Measurements from ENCODE around the gene NCOA6.
"Not testable (repeated sequence)": the region's sequence is repeated elsewhere in the genome, so short reads cannot be mapped to it uniquely, and the experiment has no call there.

Gene NCOA6

GRCh38 chr20:34772437-34772836, 53.0 kb downstream of the NCOA6 start:
- FAIRE-seq, result no peak

GRCh38 chr20:34771680-34772081, 53.8 kb downstream of the NCOA6 start:
- no peak for FAIRE-seq

- no peak for FAIRE-seq
These were observed 57.4 kb downstream of the NCOA6 start for GRCh38 chr20:34768096-34768495.

DNA sequence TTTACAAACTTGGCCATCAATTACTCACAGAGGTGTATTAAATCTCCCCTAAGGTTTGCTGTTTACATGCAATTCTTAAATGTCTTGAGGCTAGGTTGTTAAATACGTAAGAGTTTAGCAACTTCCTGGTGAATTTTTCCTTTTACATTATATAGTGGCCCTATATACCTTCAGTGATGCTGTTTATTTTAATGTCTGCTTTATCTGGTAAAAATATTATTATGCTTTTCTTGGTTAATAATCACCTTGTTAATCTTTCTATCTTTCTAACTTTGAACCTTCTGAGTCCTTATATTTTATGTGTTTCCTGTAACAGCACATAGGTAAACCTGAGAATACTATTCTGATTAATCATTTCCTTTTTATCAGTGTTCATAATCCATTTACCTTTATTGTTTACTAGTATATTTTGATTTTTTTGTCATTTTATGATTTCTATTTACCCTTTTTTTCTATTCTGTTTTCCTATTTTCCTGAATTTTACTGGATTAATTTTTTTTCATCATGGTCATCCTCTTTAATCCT, 63.4 kb downstream of the NCOA6 start:
- FAIRE-seq, result no peak

- no peak for FAIRE-seq
These were observed 70.1 kb downstream of the NCOA6 start for GRCh38 chr20:34755367-34755766.

GRCh38 chr20:34754611-34755010, 70.8 kb downstream of the NCOA6 start:
- FAIRE-seq, result no peak

- FAIRE-seq, result no peak
These were observed 71.6 kb downstream of the NCOA6 start for GRCh38 chr20:34753706-34754461.

- FAIRE-seq, result no peak
These were observed 74.0 kb downstream of the NCOA6 start for GRCh38 chr20:34751453-34751852.

DNA sequence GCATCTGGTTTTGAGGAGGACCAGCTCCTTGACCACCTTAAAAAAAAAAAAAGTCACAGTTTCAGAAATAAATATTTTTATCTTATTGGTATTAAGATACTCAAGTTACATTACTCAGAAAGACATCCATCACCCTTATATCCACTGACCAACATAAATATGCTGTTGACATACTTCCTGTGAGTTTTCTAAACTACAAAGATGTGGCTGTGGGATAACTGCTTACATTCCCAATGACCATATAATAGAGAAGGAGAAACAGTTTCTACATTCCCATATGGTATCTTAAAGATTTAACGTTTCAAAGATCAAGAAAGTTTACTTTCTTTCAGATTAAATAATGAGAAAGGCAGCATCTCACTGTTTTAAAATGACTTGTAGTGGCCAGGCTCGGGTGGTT, 75.0 kb downstream of the NCOA6 start:
- FAIRE-seq, result no peak

GRCh38 chr20:34748709-34749108, 76.7 kb downstream of the NCOA6 start:
- no peak for FAIRE-seq

GRCh38 chr20:34747479-34747878, 78.0 kb downstream of the NCOA6 start:
- no peak for FAIRE-seq

- FAIRE-seq, result no peak
These were observed 78.8 kb downstream of the NCOA6 start for GRCh38 chr20:34746674-34747073.

- no peak for FAIRE-seq
These were observed 80.6 kb downstream of the NCOA6 start for GRCh38 chr20:34744847-34745246.

DNA sequence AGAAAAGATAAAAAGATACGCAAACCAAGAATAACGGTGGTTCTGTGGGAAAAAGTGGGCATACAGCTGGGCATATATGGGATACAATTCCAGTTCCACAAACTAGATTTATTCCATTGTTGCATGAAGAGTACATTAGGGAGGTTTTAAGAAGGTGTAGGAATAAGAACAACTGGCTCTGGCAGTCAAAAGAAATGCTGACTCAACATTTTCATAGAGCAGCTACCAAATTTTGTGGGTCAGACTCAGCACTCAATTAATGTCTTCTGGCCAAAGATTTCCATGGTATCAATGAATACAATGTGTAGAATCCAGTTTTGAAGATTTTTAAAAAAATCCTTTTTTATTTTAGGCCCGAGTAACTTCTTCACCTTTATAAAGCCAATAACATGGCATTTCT, 81.1 kb downstream of the NCOA6 start:
- FAIRE-seq, result no peak

GRCh38 chr20:34743039-34743438, 82.4 kb downstream of the NCOA6 start:
- no peak for FAIRE-seq

DNA sequence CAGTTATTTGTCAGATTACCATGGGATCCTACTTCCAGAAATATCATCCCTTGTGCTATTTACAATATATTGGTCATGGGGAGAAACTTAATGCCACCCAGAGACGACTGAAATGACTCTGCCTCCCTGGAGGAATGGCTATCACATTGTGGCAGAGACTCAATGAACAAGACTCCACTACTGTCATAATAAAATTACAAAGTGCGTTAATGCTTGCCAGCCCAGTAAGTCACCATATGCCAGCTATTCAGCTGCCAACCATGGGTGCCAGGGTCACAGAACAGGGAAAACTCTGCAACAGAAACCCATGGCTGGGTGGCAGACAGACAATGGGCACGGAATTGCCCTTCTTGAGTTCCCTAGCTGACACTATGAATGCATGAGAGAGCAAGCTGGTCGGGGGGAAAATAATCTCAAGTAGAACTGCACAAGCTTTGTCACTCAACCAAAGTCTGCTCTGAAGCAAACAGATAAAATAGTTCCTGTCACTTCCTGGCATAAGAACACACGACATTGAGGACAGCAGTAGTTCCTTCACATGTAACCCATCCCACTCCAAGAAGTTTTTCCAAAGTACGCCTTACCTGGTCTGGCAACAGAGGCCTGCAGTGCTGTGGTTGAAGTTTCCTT, 89.2 kb downstream of the NCOA6 start:
- no peak for FAIRE-seq

- FAIRE-seq, result no peak
These were observed 92.9 kb downstream of the NCOA6 start for GRCh38 chr20:34732523-34732922.

- no peak for FAIRE-seq
These were observed 96.0 kb downstream of the NCOA6 start for GRCh38 chr20:34729416-34729815.

GRCh38 chr20:34724172-34724571, 101.3 kb downstream of the NCOA6 start:
- FAIRE-seq, result no peak

GRCh38 chr20:34722560-34722959, 102.9 kb downstream of the NCOA6 start:
- FAIRE-seq, result not testable (repeated sequence)

- no peak for FAIRE-seq
These were observed 105.2 kb downstream of the NCOA6 start for GRCh38 chr20:34720266-34720665.

GRCh38 chr20:34719242-34720017, 106.0 kb downstream of the NCOA6 start:
- FAIRE-seq, result not testable (repeated sequence)

DNA sequence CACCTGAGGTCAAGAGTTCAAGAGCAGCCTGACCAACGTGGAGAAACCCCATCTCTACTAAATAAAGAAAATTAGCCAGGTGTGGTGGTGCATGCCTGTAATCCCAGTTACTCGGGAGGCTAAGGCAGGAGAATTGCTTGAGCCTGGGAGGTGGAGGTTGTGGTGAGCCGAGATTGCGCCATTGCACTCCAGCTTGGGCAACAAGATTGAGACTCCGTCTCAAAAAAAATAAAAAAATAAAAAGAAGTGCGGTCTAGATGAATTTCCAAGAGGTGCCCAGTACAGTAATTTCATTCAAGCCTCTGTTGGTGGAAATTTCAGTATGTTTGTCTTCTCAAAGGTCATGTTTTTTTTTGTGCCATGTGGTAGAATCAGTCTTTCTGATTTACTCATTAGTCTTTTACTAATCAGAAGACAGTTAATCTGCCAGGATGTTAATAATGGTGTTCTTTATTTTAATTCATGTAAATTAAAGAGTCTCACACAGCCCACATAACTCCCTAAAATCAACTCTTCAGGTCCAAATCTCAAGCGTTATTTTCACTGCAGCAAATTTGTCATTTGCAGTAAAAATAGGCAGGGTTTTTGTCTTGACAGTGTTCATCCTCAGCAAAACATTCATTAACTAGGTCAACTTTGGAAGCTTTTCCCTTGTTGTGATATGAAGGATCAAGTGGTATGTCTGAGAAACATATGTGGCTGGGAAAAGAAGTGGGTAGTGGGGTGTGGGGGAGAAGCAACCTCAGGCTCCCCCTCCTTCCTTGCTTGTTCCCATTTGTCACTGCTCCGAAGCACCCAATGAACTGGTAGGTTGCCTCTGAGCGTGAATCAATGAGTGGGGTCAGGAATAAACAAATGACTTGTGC, 108.0 kb downstream of the NCOA6 start:
- no peak for FAIRE-seq

All from islet of Langerhans (tissue), 1 donor.